GM13976 (cell line): ENCODE results near the gene APOL2.

ENCODE experiments used
- DNase-seq: peaks from one replicate; pipeline ENCODE4 v3.0.0; 2012; ENCODE audit warnings: low spot score
- in situ Hi-C: fragments of 300-500 bp; cut with MboI; formaldehyde crosslinking; loops from one replicate; pipeline ENCODE4 v1.12.0; 2022; ENCODE audit warnings: low sequenced_read_pairs, mixed read lengths, inconsistent platforms; ENCODE audit not compliant: unreplicated experiment
- TF ChIP-seq, protein P1 (sequence below): IDR thresholded peaks from 2 replicates; pipeline ENCODE4 v1.5.1; 2012; ENCODE audit warnings: borderline replicate concordance, mild to moderate bottlenecking; ENCODE audit not compliant: insufficient read depth; ENCODE audit errors: extremely low read depth, missing control alignments, control extremely low read depth

APOL2 gene, protein sequence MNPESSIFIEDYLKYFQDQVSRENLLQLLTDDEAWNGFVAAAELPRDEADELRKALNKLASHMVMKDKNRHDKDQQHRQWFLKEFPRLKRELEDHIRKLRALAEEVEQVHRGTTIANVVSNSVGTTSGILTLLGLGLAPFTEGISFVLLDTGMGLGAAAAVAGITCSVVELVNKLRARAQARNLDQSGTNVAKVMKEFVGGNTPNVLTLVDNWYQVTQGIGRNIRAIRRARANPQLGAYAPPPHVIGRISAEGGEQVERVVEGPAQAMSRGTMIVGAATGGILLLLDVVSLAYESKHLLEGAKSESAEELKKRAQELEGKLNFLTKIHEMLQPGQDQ

DNA sequence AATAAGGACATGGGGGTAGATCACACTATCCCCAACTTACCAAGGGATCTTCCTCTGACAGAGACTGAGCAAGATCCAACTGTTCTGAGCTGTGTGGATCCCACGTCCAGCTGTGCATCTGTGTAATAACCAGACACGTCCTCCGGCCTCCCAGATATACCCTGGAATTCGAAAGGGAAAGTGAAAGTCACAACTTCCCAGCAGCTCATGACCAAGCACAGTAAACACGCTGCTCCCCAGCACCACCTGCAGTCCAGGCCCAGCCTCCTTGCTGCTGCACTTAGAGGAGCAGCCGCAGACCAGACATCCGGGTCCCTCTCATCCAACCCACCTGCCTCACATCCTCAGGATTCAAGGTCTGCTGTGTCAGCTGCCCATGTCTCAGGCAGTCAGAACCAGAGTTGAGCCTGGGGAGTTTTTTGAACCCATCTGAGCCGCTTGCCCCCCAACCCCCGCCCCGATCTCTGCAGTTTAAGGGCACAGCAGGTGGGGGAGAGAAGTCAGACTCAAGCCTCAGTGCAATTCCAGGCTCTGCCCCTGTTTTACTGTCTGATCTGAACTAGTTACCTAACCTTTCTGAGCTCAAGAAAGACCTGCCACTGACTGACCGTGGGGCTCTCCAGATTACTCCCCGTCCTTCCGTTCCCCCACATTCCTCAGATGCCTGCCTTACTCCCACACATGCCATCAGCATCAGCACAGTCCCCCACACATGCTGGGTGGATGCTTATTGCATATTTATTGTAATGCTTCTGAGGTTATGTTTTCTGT lies at the start of gene APOL2:
Gene APOL2 (minus strand): TSS at position 127 of the 771 bp plus-strand sequence. CDS start 6,365 bp downstream, outside the sequence.
- peak; percentile 87 for DNase-seq
- TF ChIP-seq, protein P1, sequence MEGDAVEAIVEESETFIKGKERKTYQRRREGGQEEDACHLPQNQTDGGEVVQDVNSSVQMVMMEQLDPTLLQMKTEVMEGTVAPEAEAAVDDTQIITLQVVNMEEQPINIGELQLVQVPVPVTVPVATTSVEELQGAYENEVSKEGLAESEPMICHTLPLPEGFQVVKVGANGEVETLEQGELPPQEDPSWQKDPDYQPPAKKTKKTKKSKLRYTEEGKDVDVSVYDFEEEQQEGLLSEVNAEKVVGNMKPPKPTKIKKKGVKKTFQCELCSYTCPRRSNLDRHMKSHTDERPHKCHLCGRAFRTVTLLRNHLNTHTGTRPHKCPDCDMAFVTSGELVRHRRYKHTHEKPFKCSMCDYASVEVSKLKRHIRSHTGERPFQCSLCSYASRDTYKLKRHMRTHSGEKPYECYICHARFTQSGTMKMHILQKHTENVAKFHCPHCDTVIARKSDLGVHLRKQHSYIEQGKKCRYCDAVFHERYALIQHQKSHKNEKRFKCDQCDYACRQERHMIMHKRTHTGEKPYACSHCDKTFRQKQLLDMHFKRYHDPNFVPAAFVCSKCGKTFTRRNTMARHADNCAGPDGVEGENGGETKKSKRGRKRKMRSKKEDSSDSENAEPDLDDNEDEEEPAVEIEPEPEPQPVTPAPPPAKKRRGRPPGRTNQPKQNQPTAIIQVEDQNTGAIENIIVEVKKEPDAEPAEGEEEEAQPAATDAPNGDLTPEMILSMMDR, result peak; percentile 80
- in situ Hi-C loops, result no loop called here

GRCh38 chr22:36288571-36289405 lies 49.5 kb upstream of the APOL2 start:
- in situ Hi-C loops, result no loop called here
- DNase-seq, result no peak
- TF ChIP-seq, protein P1, result no peak

DNA sequence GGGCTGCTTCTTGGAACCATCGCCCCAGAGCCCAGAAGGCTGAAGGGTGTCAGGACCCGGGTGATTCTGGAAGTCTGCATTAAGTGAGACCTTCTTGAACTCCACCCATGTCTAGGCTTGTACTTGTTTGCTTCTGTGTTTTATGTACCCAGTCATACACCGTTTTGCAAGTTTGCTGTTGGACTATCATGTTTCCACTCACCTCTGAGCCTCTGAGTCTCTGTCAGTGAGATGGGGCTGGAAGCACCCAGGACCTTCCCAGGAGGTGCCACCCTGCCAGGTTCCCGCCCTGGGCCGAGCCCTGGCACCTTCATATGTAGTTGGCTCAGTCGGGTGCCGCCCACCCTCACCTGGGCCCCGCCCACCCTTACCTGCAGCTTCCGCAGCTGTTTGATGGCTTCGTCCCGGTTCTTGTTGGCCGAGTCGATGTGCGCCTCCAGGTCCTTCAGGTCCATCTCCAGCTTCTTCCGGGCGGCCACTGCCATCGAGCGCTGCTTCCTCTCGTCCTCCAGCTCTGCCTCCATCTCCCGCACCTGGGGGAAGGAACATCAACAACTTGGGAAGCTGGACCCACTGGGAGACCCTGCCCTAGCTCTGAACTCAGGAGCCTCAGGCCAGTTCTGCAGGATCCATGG lies 48.7 kb upstream of the APOL2 start:
- DNase-seq, result no peak
- TF ChIP-seq, protein P1, result no peak

GRCh38 chr22:36286096-36286957 lies 47.0 kb upstream of the APOL2 start:
- TF ChIP-seq, protein P1, result peak; percentile 84
- peak; percentile 88 for DNase-seq
- in situ Hi-C loops, result no loop called here

More for the DNA sequence above, 48.7 kb upstream of the APOL2 start:
- in situ Hi-C loops, result no loop called here

DNA sequence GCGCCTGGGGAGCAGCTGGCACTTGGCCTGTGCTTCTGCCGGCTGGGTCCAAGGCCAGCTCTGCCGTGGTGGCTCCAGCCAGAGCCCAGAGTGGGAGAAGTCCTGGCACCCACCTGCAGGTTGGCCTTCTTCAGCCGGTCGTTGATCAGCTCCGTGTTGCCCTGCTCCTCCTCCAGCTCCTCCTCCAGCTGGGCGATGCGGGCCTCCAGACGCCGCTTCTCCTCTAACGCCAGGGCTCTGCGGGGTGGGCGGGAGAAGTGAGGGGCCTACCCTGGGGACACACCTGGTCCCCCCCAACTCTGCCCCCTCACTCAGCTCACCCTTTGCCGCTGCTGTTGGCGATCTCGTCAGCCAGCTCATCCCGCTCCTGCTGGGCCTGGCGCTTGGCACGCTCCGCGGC lies 46.2 kb upstream of the APOL2 start:
- TF ChIP-seq, protein P1, result no peak
- in situ Hi-C loops, result no loop called here
- no peak for DNase-seq
